Kidney epithelial cell (primary cell): ENCODE data around the gene MYO5A. TPM values are rescaled to one million over a fixed set of nuclear protein-coding genes. Genes with fewer than 3 reads are reported as not detected.

Source experiments
- DNase-seq: peaks from one replicate; pipeline ENCODE4 v3.0.0-alpha.2; 2010; ENCODE audit warnings: low read depth
- H3K27me3 ChIP-seq: 2 replicates; pipeline ENCODE4 v1.6.0; 2011; ENCODE audit warnings: low read length; ENCODE audit not compliant: control insufficient read depth, insufficient read depth
- H3K36me3 ChIP-seq: 2 replicates; pipeline ENCODE4 v1.5.1; 2011; ENCODE audit warnings: low read length; ENCODE audit not compliant: control insufficient read depth, insufficient read depth
- H3K4me3 ChIP-seq: 2 replicates; pipeline ENCODE4 v1.5.1; 2011; ENCODE audit warnings: low read depth, mild to moderate bottlenecking, control low read depth, low read length
- CTCF ChIP-seq: IDR thresholded peaks from 2 replicates; pipeline ENCODE4 v1.5.1; 2011; ENCODE audit warnings: mild to moderate bottlenecking, moderate library complexity, low read length, control low read depth, inconsistent platforms; ENCODE audit not compliant: insufficient read depth, poor library complexity, severe bottlenecking
- total RNA-seq: library from RNA; depleted of rRNA; stranded (reverse); fragments of >200 nt; gene quantifications from 2 replicates; pipeline ENCODE4 v1.2.3, GENCODE V29; 2015

The MYO5A gene
- total RNA-seq, 1 donor from 2014 or later, result 31.4 TPM

GRCh38 chr15:52359722-52360121 lies 169.0 kb downstream of the MYO5A start:
- Histone ChIP-seq H3K27me3 (no peaks in the 10 kb centered on the region), H3K4me3 (no peak overlapping the region), H3K36me3 (no peaks in the 10 kb centered on the region)
- DNase-seq, result no peak
- no peak for TF ChIP-seq CTCF

GRCh38 chr15:52357949-52358348 lies 170.7 kb downstream of the MYO5A start:
- Histone ChIP-seq H3K27me3 (no peaks in the 10 kb centered on the region), H3K4me3 (no peak overlapping the region), H3K36me3 (peaks cover 1% of the 10 kb centered on the region)
- TF ChIP-seq CTCF, result no peak
- no peak for DNase-seq

- no peak for TF ChIP-seq CTCF
- no peak for DNase-seq
- Histone ChIP-seq H3K36me3 (peaks cover 4% of the 10 kb centered on the region), H3K27me3 (no peaks in the 10 kb centered on the region), H3K4me3 (no peak overlapping the region)
Measured at GRCh38 chr15:52352086-52352485, 176.6 kb downstream of the MYO5A start.

GRCh38 chr15:52351206-52351908 lies 177.3 kb downstream of the MYO5A start:
- TF ChIP-seq CTCF, result no peak

GRCh38 chr15:52350423-52350822 lies 178.3 kb downstream of the MYO5A start:
- H3K4me3 ChIP-seq, result no peak overlapping the region
- no peak for TF ChIP-seq CTCF
- no peak for DNase-seq
- peaks cover 4% of the 10 kb centered on the region for H3K36me3 ChIP-seq
- H3K27me3 ChIP-seq, result no peaks in the 10 kb centered on the region

More at GRCh38 chr15:52351206-52351908, 177.3 kb downstream of the MYO5A start:
- H3K4me3 ChIP-seq, result no peak overlapping the region
- no peak for DNase-seq
- peaks cover 4% of the 10 kb centered on the region for H3K36me3 ChIP-seq
- H3K27me3 ChIP-seq, result no peaks in the 10 kb centered on the region
